HT-29 (cell line): ENCODE data around the gene TSPAN1. TPM values are rescaled to one million over a fixed set of nuclear protein-coding genes. Genes with fewer than 3 reads are reported as not detected.

Experiments used
- DNase-seq: peaks from one replicate; pipeline ENCODE4 v3.0.0-alpha.2; 2015; ENCODE audit warnings: low spot score
- total RNA-seq: library from RNA; depleted of rRNA; stranded (reverse); fragments of >200 nt; shearing (Covaris generic); gene quantifications from 2 replicates; pipeline ENCODE4 v1.2.3, GENCODE V29; 2014

TSPAN1 gene
- total RNA-seq, 1 experiment from 2014 or later = 162 TPM

GRCh38 chr1:46187106-46187869, 12.4 kb downstream of the TSPAN1 start:
- peak; percentile 85 for DNase-seq

DNA sequence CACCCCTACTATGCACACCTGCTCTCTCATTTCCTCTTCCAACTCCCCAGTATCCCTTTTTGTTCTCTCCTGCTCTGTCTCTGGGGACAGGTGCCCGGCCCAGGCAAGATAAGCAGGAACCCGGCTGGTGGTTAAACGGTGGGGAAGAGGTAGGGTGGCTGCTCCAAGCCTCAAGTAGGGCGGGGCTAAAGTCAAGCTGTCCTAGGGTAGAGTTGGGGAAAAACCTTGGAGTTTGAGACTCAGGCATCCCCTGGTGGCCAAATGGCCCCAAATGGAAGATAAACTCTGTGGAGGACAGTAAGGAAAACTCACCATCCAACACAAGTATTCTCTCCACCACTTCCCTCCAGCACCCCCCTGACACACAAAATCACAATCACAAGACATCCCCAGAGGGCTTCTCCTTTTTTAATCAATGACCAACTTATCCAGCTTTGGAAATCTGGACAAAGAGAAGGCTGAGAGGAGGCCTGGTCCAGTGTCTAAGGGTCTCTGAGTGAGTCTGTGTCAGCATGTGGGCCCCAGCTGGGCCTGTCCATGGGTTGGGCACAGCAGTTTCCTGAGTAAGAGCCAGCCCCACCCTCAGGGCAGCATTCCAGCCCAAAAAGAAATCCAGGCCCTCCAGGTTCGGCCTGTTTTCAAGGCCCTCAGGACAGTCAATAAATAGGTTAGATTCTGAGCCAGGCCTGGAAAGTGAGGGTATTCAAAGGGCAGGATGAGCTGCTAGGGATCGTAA, 13.6 kb downstream of the TSPAN1 start:
- peak; percentile 56 for DNase-seq

- DNase-seq = no peak
Measured at GRCh38 chr1:46190539-46190938, 15.7 kb downstream of the TSPAN1 start.

GRCh38 chr1:46191033-46191701, 16.3 kb downstream of the TSPAN1 start:
- DNase-seq = no peak

DNA sequence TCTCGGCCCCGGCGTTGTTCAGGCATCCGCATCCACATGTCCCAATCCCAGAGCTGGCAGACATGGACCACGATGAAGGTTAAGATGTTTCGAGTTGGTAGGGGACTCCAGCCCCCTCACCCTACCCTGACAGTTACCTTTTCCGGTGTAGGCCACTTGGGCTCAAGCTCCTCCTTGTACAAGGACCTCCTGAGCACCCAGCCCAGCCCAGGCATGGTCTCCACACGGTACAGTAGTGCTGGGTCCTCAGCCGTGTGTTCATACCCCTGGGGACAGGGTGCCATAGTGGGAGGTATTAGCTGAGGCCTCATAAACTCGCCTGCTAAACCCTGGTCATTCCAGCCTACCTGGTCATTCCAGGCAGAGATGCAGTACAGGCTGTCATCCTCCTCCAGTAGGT, 17.3 kb downstream of the TSPAN1 start:
- no peak for DNase-seq

DNA sequence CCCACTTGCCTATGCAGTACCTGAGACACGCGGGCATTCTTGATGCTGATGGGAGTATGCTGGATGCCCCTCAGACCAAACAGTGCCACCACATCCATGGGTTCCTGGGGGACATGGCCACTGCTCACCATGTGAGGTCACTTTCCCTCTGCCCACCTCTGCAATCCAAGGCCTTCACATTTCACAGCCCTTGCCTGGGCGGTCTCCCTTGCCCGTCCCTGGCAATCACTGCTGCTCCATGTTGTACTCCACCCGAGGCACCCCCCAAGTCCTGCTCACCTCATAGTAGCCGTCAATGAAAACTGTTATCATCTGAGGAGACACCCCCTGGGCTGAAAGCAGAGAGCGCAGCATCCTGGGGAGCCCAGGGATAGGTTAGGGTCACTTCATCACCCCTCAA, 18.4 kb downstream of the TSPAN1 start:
- no peak for DNase-seq

DNA sequence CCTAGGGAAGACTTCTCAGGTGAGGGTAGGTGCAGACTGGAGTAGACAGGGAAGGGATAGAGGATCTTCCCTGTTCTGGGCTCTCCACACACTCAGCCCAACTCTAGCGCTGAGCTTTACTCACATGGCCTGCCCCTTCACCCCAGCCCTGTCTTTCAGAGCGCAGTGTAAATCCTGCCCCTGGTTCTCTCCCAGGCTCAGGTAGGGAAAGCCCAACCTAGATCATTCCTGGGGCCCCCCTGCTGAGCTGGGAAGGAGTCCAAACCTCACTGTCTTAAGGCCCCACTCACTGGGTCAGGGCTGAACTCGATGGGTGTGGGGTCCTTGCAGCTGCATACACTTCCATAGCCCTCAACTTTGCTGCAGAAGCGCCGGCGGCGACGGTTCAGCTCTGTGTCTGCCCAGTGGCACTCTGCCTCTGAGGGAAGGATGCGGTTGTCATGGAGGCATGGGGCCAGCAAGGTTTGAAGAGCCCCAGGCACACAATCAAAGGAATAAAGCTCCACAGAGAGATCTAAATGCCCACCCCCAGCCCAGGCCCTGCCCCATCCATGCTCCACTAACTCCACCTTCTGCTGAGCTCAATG, 19.2 kb downstream of the TSPAN1 start:
- no peak for DNase-seq

GRCh38 chr1:46194641-46195193, 19.8 kb downstream of the TSPAN1 start:
- no peak for DNase-seq

GRCh38 chr1:46196609-46197008, 21.7 kb downstream of the TSPAN1 start:
- DNase-seq = no peak

DNA sequence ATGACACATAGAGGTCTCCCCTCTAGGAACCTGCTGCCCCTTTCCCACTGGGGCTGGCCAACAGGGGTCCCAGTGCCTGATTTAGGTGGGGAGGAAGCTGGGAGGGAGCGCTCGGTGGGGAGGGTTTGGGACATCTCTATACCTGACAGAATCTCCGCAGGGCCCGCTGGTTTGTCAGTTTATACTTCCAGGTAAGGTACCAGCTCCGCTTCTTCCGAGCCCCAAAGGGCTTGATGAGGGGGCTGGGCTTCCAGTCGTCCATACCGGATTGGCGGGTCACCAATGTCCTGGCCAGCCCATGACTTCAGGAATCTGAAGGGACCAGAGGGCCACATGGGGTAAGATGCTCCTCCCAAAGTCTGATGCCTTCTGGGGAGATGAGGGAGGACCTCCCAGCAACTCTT, 22.7 kb downstream of the TSPAN1 start:
- no peak for DNase-seq

DNA sequence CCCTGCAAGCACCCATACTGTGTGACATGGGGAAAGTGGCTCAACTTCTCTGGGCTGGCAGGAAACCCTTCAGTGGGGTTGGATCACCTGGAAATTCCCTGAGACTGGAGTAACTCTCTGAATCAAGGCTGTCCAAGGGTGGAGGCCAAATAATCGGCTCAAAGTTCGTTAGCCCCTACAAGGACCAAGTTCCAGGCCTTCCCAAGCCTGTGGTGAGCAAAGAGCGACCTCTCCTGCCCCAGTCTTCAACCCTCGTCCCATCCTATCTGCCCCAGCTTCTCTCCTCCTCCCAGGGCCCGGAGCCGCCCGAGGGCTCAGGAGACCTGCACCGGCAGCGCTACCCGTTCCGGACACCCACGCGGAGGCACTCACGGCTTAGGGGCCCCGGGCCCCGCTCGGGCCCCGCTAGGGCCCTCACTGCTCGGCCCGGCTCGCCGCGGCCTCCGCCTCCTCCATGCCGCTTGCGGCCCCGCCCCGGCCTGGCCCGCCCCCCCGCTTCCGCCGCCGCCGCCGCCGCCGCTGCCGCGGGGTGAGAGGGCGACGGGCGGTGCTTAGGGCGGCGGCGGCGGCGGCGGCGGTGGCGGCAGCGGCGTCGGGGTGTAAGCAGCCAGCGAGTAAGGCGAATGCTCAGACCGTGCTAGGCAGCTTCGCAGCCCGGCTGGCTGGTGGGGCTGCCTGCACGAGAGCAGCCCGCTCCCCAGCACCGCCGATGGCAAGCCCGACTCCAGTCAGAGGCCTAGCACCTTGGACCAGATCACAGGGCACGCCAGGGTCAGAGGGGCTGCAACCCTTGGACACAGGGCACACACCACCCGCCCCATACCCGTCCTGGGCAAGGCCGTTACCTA, 23.3 kb downstream of the TSPAN1 start, which contains the start of gene POMGNT1:
POMGNT1 (minus strand) TSS at position 471 of the 848 bp plus-strand sequence. CDS start 613 bp downstream, outside the sequence.
- DNase-seq = peak; percentile 71

- DNase-seq = no peak
Measured at GRCh38 chr1:46199233-46199749, 24.4 kb downstream of the TSPAN1 start.

- no peak for DNase-seq
Measured at GRCh38 chr1:46203738-46204405, 29.0 kb downstream of the TSPAN1 start.

- no peak for DNase-seq
Measured at GRCh38 chr1:46204406-46204742, 29.5 kb downstream of the TSPAN1 start.

- no peak for DNase-seq
Measured at GRCh38 chr1:46205141-46205540, 30.3 kb downstream of the TSPAN1 start.

GRCh38 chr1:46205791-46206190, 30.9 kb downstream of the TSPAN1 start:
- no peak for DNase-seq

GRCh38 chr1:46206399-46206798, 31.5 kb downstream of the TSPAN1 start:
- no peak for DNase-seq

DNA sequence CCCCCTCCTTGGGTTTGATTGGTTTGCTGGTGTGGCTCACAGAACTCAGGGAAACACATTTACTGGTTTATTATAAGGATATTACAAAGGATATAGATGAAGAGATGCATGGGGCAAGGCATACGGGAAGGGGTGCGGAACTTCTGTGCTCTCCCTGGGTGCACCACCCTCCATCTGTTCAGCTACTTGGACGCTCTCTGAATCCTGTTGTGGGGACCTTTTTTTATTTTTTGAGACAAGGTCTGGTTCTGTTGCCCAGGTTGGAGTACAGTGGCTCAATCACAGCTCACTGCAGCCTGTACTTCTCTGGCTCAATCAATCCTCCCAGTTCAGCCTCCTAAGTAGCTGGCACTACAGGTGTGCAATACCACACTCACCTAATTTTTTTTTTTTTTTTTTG, 35.7 kb downstream of the TSPAN1 start:
- DNase-seq = no peak

GRCh38 chr1:46211051-46211450, 36.2 kb downstream of the TSPAN1 start:
- no peak for DNase-seq

DNA sequence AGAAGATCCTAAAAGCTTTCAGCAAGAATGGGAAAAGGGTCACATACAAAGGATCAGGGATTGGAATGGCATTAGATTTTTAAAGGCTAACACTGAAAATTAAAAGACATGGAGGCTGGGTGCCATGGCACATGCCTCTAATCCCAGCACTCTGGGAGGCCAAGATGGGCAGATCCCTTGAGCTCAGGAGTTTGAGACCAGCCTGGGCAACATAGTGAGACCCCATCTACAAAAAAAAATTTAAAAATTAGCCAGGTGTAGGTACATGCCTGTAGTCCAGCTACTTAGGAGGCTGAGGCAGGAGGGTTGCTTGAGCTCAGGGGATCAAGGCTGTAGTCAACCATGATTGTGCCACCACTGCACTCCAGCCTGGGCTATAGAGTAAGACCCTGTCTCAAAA, 40.6 kb downstream of the TSPAN1 start:
- DNase-seq = no peak
